WI38 (cell line): Measurements from ENCODE around the gene TBC1D5.
A peak's percentile ranks its signal among the peaks of the same experiment; 100 is the strongest.
"Not testable (repeated sequence)": the region's sequence is repeated elsewhere in the genome, so short reads cannot be mapped to it uniquely, and the experiment has no call there.

ENCODE experiments used
- H3K4me3 ChIP-seq: 2 replicates; pipeline ENCODE4 v1.5.1; 2011; ENCODE audit warnings: low read depth, mild to moderate bottlenecking, control low read depth, low read length
- TF ChIP-seq, protein P1 (sequence below): IDR thresholded peaks from 2 replicates; pipeline ENCODE4 v1.5.1; 2012; ENCODE audit warnings: low read depth, mild to moderate bottlenecking, control low read depth, low read length

Gene TBC1D5

GRCh38 chr3:17670749-17671148 is 71.7 kb downstream of the TBC1D5 start:
- TF ChIP-seq, protein P1, sequence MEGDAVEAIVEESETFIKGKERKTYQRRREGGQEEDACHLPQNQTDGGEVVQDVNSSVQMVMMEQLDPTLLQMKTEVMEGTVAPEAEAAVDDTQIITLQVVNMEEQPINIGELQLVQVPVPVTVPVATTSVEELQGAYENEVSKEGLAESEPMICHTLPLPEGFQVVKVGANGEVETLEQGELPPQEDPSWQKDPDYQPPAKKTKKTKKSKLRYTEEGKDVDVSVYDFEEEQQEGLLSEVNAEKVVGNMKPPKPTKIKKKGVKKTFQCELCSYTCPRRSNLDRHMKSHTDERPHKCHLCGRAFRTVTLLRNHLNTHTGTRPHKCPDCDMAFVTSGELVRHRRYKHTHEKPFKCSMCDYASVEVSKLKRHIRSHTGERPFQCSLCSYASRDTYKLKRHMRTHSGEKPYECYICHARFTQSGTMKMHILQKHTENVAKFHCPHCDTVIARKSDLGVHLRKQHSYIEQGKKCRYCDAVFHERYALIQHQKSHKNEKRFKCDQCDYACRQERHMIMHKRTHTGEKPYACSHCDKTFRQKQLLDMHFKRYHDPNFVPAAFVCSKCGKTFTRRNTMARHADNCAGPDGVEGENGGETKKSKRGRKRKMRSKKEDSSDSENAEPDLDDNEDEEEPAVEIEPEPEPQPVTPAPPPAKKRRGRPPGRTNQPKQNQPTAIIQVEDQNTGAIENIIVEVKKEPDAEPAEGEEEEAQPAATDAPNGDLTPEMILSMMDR, result no peak
- no peak overlapping the region for H3K4me3 ChIP-seq

GRCh38 chr3:17664923-17665322 is 77.5 kb downstream of the TBC1D5 start:
- TF ChIP-seq, protein P1, result no peak
- no peak overlapping the region for H3K4me3 ChIP-seq

DNA sequence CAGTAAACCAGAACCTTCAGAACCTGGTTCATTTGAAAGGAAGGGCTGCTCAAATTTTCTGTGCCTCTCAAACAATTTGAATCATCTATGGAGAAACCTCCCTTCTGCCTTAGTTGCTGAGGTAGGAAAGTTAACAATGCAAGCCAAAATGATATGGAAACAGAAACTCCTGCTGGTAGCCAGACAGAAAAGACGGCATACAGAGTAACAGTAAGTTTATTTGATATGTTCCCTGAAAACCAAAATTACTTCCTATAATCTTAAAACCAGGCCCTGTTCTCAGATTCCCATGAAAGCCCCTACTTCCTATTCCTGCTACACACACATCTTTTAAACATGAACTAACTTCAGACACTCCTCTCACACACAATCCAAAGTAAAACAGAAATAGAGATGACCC is 86.2 kb downstream of the TBC1D5 start:
- no peak overlapping the region for H3K4me3 ChIP-seq
- TF ChIP-seq, protein P1, result no peak

- TF ChIP-seq, protein P1, result no peak
- no peak overlapping the region for H3K4me3 ChIP-seq
These were observed 86.7 kb downstream of the TBC1D5 start for GRCh38 chr3:17655743-17656142.

GRCh38 chr3:17649748-17650147 is 92.7 kb downstream of the TBC1D5 start:
- H3K4me3 ChIP-seq, result not testable (repeated sequence)

GRCh38 chr3:17648630-17649355 is 93.6 kb downstream of the TBC1D5 start:
- H3K4me3 ChIP-seq, result not testable (repeated sequence)

DNA sequence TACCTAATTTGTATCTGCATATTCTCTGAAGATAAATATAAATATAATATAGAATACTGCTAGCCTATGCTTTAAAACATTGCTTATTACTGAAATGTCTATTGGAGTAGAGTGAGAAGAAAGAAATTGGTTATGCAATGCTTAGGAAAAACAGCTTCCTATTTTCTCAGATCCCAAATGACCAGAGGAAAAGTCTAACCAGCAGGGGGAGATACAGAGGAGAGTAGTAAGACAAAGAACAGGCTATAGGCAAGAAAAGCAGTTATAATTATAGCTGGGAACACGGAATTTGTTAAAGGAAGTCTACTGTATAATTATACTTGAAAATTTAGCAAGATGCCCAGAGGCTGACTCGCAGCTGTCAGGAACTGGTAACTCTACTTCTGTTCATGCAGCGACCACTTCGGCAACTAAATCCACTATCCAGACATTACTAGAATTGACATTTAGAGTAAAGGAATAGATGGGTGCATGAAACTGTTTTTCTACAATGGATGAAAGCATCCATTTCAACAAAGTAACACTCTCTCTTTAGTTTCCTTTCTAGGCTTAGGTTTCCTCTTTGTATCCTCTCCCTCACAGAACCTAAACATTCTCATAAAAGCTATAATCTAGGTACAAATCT is 97.2 kb downstream of the TBC1D5 start:
- no peak overlapping the region for H3K4me3 ChIP-seq
- TF ChIP-seq, protein P1, result peak; percentile 61

GRCh38 chr3:17643691-17644090 is 98.7 kb downstream of the TBC1D5 start:
- TF ChIP-seq, protein P1, result no peak
- H3K4me3 ChIP-seq, result no peak overlapping the region
